ENCODE data around the gene SSTR5.

SSTR5 gene

GRCh38 chr16:1124291-1124690, 51.7 kb downstream of the SSTR5 start:
- TF ChIP-seq EZH2 (IDR thresholded peaks at IDR 0.05) = no peak
- no peak for TF ChIP-seq FOXP2 (optimal IDR thresholded peaks at IDR 0.05; ENCODE audit: control extremely low read depth, extremely low read length, insufficient read depth)
- TF ChIP-seq POLR2AphosphoS5 (IDR thresholded peaks at IDR 0.05; ENCODE audit: borderline replicate concordance, low read depth, low read length) = no peak
- no peak overlapping the region for H3K4me3 ChIP-seq
- H3K36me3 ChIP-seq (ENCODE audit: insufficient read depth, low read length) = no peaks in the 10 kb centered on the region
- no peak overlapping the region for H3K27ac ChIP-seq
- DNase-seq (ENCODE audit: low read depth, low spot score) = no peak
- no peak overlapping the region for H3K9ac ChIP-seq (ENCODE audit: insufficient read length)
- H3K9me3 ChIP-seq (ENCODE audit: low read depth, low read length) = no peaks in the 10 kb centered on the region

- no peak overlapping the region for H3K9ac ChIP-seq (ENCODE audit: insufficient read length)
- no peak overlapping the region for H3K27ac ChIP-seq
- H3K4me3 ChIP-seq = no peak overlapping the region
- no peaks in the 10 kb centered on the region for H3K36me3 ChIP-seq (ENCODE audit: insufficient read depth, low read length)
- no peak for TF ChIP-seq POLR2AphosphoS5 (IDR thresholded peaks at IDR 0.05; ENCODE audit: borderline replicate concordance, low read depth, low read length)
- no peak for TF ChIP-seq FOXP2 (optimal IDR thresholded peaks at IDR 0.05; ENCODE audit: control extremely low read depth, extremely low read length, insufficient read depth)
- no peak for TF ChIP-seq EZH2 (IDR thresholded peaks at IDR 0.05)
- no peak for DNase-seq (ENCODE audit: low read depth, low spot score)
- no peaks in the 10 kb centered on the region for H3K9me3 ChIP-seq (ENCODE audit: low read depth, low read length)
Observed at GRCh38 chr16:1124795-1125194, 52.2 kb downstream of the SSTR5 start.

GRCh38 chr16:1125471-1125870, 52.9 kb downstream of the SSTR5 start:
- H3K9me3 ChIP-seq (ENCODE audit: low read depth, low read length) = no peaks in the 10 kb centered on the region
- H3K9ac ChIP-seq (ENCODE audit: insufficient read length) = no peak overlapping the region
- TF ChIP-seq POLR2AphosphoS5 (IDR thresholded peaks at IDR 0.05; ENCODE audit: borderline replicate concordance, low read depth, low read length) (no peak), FOXP2 (optimal IDR thresholded peaks at IDR 0.05; ENCODE audit: control extremely low read depth, extremely low read length, insufficient read depth) (no peak), EZH2 (IDR thresholded peaks at IDR 0.05) (no peak)
- no peaks in the 10 kb centered on the region for H3K36me3 ChIP-seq (ENCODE audit: insufficient read depth, low read length)
- no peak overlapping the region for H3K4me3 ChIP-seq
- no peak overlapping the region for H3K27ac ChIP-seq
- DNase-seq (ENCODE audit: low read depth, low spot score) = no peak

DNA sequence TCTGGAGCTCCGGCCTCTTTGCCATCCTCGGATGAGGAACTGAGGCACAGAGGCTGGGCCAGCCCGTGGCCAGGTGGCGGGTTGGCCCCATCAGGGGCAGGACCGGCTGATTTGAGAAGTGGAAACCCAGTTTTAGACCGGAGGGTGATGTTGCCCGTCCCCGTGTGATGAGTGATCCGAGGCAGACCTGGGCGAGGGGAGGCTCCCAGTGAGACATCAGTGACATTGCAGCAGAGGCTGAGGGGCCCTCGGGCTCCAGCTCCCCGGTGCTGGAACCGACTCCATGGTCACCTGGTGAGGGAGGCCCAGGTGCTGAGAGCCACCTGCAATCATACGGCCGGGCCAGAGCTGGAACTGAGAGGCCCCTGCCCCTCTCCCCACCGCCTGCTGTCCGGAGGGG, 53.5 kb downstream of the SSTR5 start:
- Histone ChIP-seq H3K4me3 (no peak overlapping the region), H3K9me3 (ENCODE audit: low read depth, low read length) (no peaks in the 10 kb centered on the region), H3K9ac (ENCODE audit: insufficient read length) (no peak overlapping the region), H3K27ac (no peak overlapping the region), H3K36me3 (ENCODE audit: insufficient read depth, low read length) (no peaks in the 10 kb centered on the region)
- no peak for DNase-seq (ENCODE audit: low read depth, low spot score)
- no peak for TF ChIP-seq POLR2AphosphoS5 (IDR thresholded peaks at IDR 0.05; ENCODE audit: borderline replicate concordance, low read depth, low read length)
- TF ChIP-seq FOXP2 (optimal IDR thresholded peaks at IDR 0.05; ENCODE audit: control extremely low read depth, extremely low read length, insufficient read depth) = no peak
- TF ChIP-seq EZH2 (IDR thresholded peaks at IDR 0.05) = no peak

DNA sequence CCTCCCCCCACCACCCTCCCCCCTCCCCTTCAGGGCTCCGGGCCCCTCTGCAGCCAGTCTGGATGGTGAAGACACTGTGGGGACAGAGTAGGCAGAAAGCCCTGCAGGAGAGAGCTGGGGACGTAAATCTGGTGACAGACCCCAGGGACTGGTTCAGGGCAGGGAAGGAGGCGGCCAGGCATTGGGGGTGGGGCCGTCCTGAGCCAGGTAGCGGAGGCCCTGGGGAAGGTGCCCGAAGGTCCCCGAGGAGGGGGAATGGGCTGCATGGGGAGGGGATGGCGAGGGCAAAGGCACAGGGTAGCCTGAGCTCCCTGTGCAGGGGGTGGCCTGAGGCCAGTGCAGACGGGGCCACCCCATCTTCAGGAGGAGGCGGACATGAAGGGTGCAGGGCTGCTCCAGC, 54.0 kb downstream of the SSTR5 start:
- no peak for DNase-seq (ENCODE audit: low read depth, low spot score)
- Histone ChIP-seq H3K9me3 (ENCODE audit: low read depth, low read length) (no peaks in the 10 kb centered on the region), H3K9ac (ENCODE audit: insufficient read length) (no peak overlapping the region), H3K4me3 (no peak overlapping the region), H3K27ac (no peak overlapping the region), H3K36me3 (ENCODE audit: insufficient read depth, low read length) (no peaks in the 10 kb centered on the region)
- TF ChIP-seq POLR2AphosphoS5 (IDR thresholded peaks at IDR 0.05; ENCODE audit: borderline replicate concordance, low read depth, low read length) (no peak), FOXP2 (optimal IDR thresholded peaks at IDR 0.05; ENCODE audit: control extremely low read depth, extremely low read length, insufficient read depth) (no peak), EZH2 (IDR thresholded peaks at IDR 0.05) (no peak)

DNA sequence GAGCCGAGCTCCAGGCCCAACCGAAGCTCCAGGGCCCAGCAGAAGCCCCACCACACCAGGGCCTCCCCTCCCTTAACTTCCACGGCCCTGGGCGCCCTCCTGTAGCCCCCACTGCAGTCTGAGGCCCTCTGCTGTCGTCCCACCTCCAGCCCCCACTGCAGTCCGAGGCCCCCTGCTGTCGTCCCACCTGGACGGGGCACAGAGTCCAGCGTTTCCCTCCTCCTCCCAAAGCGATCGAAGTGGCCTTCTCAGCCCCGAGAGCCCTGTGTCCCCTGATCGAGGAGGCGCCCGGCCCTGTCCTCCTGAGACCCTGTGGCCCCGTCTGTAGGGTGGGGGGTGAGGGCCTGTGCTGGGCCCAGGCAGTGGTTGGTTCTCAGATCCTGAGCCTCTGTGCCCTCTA, 54.6 kb downstream of the SSTR5 start:
- no peak overlapping the region for H3K9ac ChIP-seq (ENCODE audit: insufficient read length)
- no peaks in the 10 kb centered on the region for H3K36me3 ChIP-seq (ENCODE audit: insufficient read depth, low read length)
- H3K4me3 ChIP-seq = no peak overlapping the region
- H3K27ac ChIP-seq = no peak overlapping the region
- no peak for DNase-seq (ENCODE audit: low read depth, low spot score)
- no peaks in the 10 kb centered on the region for H3K9me3 ChIP-seq (ENCODE audit: low read depth, low read length)
- no peak for TF ChIP-seq EZH2 (IDR thresholded peaks at IDR 0.05)

DNA sequence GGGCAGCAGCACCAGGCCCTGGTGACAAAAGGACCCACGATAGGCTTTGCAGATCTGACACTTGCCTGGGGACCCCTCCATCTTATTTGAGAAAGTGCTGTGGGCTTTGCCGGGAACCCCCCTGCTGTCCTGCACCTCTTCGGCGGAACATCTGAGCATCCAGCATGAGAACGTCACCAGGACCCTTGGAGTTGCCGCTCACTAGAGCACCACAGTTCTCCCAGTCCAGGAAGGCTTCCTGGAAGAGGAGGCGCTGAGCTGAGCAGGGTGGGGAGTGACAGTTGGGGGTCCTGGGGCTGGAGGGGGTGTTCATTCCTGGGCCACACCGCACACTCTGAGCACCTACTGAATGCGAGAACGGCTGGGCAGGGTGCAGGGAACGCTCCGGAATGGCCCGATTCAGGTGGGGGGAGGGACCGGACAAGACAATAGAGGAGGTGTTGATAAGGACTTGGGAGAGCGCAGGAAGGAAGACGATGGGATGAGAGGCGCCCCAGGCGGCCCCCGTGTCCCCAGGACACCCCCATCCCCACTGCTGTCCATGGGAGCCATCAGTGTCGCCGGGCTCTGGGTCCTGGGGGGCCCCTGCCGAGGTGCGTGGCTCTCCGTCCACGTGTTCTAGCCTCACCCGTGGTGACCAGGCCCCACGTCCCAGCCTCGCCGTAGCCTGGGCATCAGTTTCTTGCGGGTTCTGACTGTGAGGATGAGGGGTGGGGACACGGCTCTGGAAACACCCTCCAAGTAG, 55.6 kb downstream of the SSTR5 start:
- no peak for DNase-seq (ENCODE audit: low read depth, low spot score)
- TF ChIP-seq EZH2 (IDR thresholded peaks at IDR 0.05) = no peak
- no peak for TF ChIP-seq POLR2AphosphoS5 (IDR thresholded peaks at IDR 0.05; ENCODE audit: borderline replicate concordance, low read depth, low read length)
- no peak for TF ChIP-seq FOXP2 (optimal IDR thresholded peaks at IDR 0.05; ENCODE audit: control extremely low read depth, extremely low read length, insufficient read depth)
- Histone ChIP-seq H3K9ac (ENCODE audit: insufficient read length) (no peak overlapping the region), H3K9me3 (ENCODE audit: low read depth, low read length) (no peaks in the 10 kb centered on the region), H3K27ac (no peak overlapping the region), H3K36me3 (ENCODE audit: insufficient read depth, low read length) (no peaks in the 10 kb centered on the region), H3K4me3 (no peak overlapping the region)

DNA sequence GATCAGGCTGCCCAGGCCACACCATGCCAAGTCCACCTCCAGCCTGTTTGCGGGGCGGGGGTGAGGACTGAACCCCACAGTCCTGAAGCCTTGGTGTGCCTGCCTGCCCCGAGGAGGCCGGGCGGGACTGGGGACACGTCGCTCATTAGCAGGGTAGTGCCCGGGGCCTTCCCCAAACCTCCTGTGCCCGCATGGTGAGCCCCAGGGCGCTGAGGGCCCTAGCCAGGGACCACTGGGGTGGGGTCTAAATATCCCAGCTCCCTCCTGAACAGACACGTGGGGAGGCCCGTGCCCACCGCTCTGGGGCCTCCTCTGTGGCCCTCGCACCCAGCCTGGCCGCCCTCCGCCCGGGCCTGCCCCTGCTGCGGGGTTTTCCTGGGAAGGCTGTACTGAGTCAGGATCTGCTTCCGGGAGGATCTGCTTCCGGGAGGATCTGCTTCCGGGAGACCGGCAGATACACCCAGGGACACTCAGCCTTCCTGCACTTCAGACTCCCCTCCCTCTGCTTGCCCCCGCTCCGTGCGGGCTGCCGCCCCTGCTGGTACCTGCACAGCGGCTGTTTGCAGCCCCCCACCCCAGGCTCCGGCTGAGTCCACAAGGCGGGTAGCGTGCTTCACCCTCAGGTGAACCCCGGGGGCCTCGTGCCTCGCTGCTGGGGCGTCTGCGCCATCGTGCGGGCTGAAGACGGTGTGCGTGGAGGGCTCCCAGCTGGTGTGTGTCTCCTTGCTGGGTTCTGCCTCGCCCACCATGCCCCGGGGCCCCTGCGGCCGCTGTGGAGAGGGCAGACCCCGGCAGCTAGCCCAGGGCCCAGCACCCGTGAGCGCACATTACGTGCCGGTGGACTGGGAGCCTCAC, 56.8 kb downstream of the SSTR5 start:
- DNase-seq (ENCODE audit: low read depth, low spot score) = no peak
- H3K9ac ChIP-seq (ENCODE audit: insufficient read length) = no peak overlapping the region
- TF ChIP-seq FOXP2 (optimal IDR thresholded peaks at IDR 0.05; ENCODE audit: control extremely low read depth, extremely low read length, insufficient read depth) (no peak), POLR2AphosphoS5 (IDR thresholded peaks at IDR 0.05; ENCODE audit: borderline replicate concordance, low read depth, low read length) (no peak), EZH2 (IDR thresholded peaks at IDR 0.05) (no peak)
- no peaks in the 10 kb centered on the region for H3K9me3 ChIP-seq (ENCODE audit: low read depth, low read length)
- H3K36me3 ChIP-seq (ENCODE audit: insufficient read depth, low read length) = no peaks in the 10 kb centered on the region
- no peak overlapping the region for H3K4me3 ChIP-seq
- no peak overlapping the region for H3K27ac ChIP-seq

Data from SK-N-MC (cell line).